ENCODE measurements around the gene STAT3. TPM values are rescaled to one million over a fixed set of nuclear protein-coding genes. Genes with fewer than 3 reads are reported as not detected.

Gene STAT3
- total RNA-seq, 2 experiments from 2014 or later = 276 to 286 TPM

GRCh38 chr17:42286411-42287221 lies 101.6 kb downstream of the STAT3 start:
- Mint-ChIP-seq H3K27ac (peak overlapping the region; percentile 94), H3K4me1 (ENCODE audit: low read depth) (peaks cover 53% of the 10 kb centered on the region), H3K4me3 (peak overlapping the region; percentile 84), H3K27me3 (no peaks in the 10 kb centered on the region), H3K36me3 (ENCODE audit: low read depth) (peaks cover 39% of the 10 kb centered on the region), H3K9me3 (no peaks in the 10 kb centered on the region)
- ChIA-PET CTCF (interaction anchor here (1.1 to 2.1 kb wide), 5 partner anchors 9 to 64 kb away, joined by 4 to 9 read pairs (median 8); no protein-coding TSS in a partner anchor), POLR2A (interaction anchor here (0.6 to 10.6 kb wide), 11 partner anchors 9 to 241 kb away, joined by 3 to 136 read pairs (median 4); partner anchors contain the start of genes STAT3 and STAT5B)
- ATAC-seq (no peak), DNase-seq (peak; percentile 50)
- no peak for TF ChIP-seq CTCF (IDR thresholded peaks at IDR 0.05)
- intact Hi-C loops (cut with micrococcal nuclease) = no loop called here

GRCh38 chr17:42285346-42286050 lies 102.7 kb downstream of the STAT3 start:
- intact Hi-C loops (cut with micrococcal nuclease) = no loop called here
- ChIA-PET POLR2A (interaction anchor here (1.0 to 1.6 kb wide), 4 partner anchors 8 to 16 kb away, joined by 3 to 9 read pairs (median 3); partner anchors contain the start of gene STAT5B), CTCF (interaction anchor here (1.2 to 1.8 kb wide), 4 partner anchors 37 to 117 kb away, joined by 3 to 9 read pairs (median 6); no protein-coding TSS in a partner anchor)
- ATAC-seq = no peak
- H3K4me3 Mint-ChIP-seq = peak overlapping the region; percentile 84
- TF ChIP-seq CTCF (IDR thresholded peaks at IDR 0.05) = no peak
- no peak for DNase-seq
- H3K36me3 Mint-ChIP-seq (ENCODE audit: low read depth) = peaks cover 28% of the 10 kb centered on the region
- H3K27me3 Mint-ChIP-seq = no peaks in the 10 kb centered on the region
- H3K4me1 Mint-ChIP-seq (ENCODE audit: low read depth) = peaks cover 46% of the 10 kb centered on the region
- H3K27ac Mint-ChIP-seq = peak overlapping the region; percentile 61
- no peaks in the 10 kb centered on the region for H3K9me3 Mint-ChIP-seq

- intact Hi-C loops (cut with micrococcal nuclease) = no loop called here
- POLR2A ChIA-PET = interaction anchor here (1.6 kb wide), 1 partner anchor 27 kb away, joined by 4 read pairs; no protein-coding TSS in a partner anchor
- DNase-seq = no peak
- TF ChIP-seq CTCF (IDR thresholded peaks at IDR 0.05) = no peak
- no peak for ATAC-seq
- CTCF ChIA-PET = interaction anchor here (1.2 to 1.8 kb wide), 2 partner anchors 62 to 118 kb away, joined by 3 to 9 read pairs; no protein-coding TSS in a partner anchor
- Mint-ChIP-seq H3K36me3 (ENCODE audit: low read depth) (peaks cover 20% of the 10 kb centered on the region), H3K27ac (no peak overlapping the region), H3K4me1 (ENCODE audit: low read depth) (peaks cover 43% of the 10 kb centered on the region), H3K27me3 (no peaks in the 10 kb centered on the region), H3K9me3 (no peaks in the 10 kb centered on the region), H3K4me3 (no peak overlapping the region)
These were observed 103.7 kb downstream of the STAT3 start for GRCh38 chr17:42284566-42284965.

- Mint-ChIP-seq H3K9me3 (no peaks in the 10 kb centered on the region), H3K4me1 (ENCODE audit: low read depth) (peaks cover 43% of the 10 kb centered on the region), H3K36me3 (ENCODE audit: low read depth) (peaks cover 16% of the 10 kb centered on the region), H3K4me3 (no peak overlapping the region), H3K27me3 (no peaks in the 10 kb centered on the region), H3K27ac (peak overlapping the region; percentile 69)
- intact Hi-C loops (cut with micrococcal nuclease) = no loop called here
- no peak for ATAC-seq
- no peak for DNase-seq
- TF ChIP-seq CTCF (IDR thresholded peaks at IDR 0.05) = no peak
- CTCF ChIA-PET = interaction anchor here (3.2 kb wide), 1 partner anchor 62 kb away, joined by 12 read pairs; no protein-coding TSS in a partner anchor
- POLR2A ChIA-PET = interaction anchor here (1.6 kb wide), 1 partner anchor 27 kb away, joined by 4 read pairs; no protein-coding TSS in a partner anchor
These were observed 104.2 kb downstream of the STAT3 start for GRCh38 chr17:42284024-42284369.

Measured in activated CD8-positive, alpha-beta T cell treated with anti-CD3 and anti-CD28 coated beads for 36 hours (primary cell).